Body of pancreas (tissue), 4 donors: Measurements from ENCODE around the gene RIPPLY2.

Source experiments
- POLR2A ChIP-seq, 3 donors: fragments of 450-650 bp; IDR thresholded peaks; one replicate each; pipeline ENCODE4 v1.6.1; 2016; ENCODE audit warnings: antibody characterized with exemption in 3 of 3, mild to moderate bottlenecking in 2 of 3
- TF ChIP-seq, protein P1 (sequence below), 7 experiments: fragments of 450-650 bp in 4 of 7; fragments of 200-600 bp in 3 of 7; sonication (generic) in 3 of 7; IDR thresholded peaks; one replicate each; pipeline ENCODE4 v1.5.1; 2016 to 2019; ENCODE audit warnings: antibody characterized with exemption in 7 of 7

DNA sequence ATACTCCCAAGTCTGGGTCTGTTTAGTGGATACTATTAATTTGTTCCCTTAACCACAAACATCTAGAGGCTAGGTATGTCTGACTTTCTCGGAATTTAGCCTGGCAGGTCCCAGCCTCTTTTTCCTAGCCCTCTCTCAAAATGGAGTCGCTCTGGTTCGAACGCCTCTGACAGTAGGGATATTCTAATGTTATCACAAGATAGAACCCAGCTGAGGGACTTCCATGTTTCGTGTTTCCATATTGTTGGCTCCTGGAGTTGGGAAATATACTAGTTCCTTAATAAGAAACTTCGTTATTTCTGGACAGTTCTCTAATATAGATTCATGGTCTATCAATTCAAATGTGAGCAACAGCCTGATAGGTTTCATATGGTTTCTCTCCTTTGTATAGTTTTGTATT is 22.7 kb downstream of the RIPPLY2 start:
- TF ChIP-seq, protein P1, sequence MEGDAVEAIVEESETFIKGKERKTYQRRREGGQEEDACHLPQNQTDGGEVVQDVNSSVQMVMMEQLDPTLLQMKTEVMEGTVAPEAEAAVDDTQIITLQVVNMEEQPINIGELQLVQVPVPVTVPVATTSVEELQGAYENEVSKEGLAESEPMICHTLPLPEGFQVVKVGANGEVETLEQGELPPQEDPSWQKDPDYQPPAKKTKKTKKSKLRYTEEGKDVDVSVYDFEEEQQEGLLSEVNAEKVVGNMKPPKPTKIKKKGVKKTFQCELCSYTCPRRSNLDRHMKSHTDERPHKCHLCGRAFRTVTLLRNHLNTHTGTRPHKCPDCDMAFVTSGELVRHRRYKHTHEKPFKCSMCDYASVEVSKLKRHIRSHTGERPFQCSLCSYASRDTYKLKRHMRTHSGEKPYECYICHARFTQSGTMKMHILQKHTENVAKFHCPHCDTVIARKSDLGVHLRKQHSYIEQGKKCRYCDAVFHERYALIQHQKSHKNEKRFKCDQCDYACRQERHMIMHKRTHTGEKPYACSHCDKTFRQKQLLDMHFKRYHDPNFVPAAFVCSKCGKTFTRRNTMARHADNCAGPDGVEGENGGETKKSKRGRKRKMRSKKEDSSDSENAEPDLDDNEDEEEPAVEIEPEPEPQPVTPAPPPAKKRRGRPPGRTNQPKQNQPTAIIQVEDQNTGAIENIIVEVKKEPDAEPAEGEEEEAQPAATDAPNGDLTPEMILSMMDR (IDR thresholded peaks at IDR 0.05) = no peak
- TF ChIP-seq POLR2A (IDR thresholded peaks at IDR 0.05) = no peak
